CD4-positive, alpha-beta T cell treated with Interleukin-2 at 100 ng/mL for 4 hours (primary cell): ENCODE measurements around the gene CSRNP2.
"Not testable (repeated sequence)": the region's sequence is repeated elsewhere in the genome, so short reads cannot be mapped to it uniquely, and the experiment has no call there.

Source experiments
- DNase-seq: peaks from one replicate; pipeline ENCODE4 v3.0.0-alpha.2; 2020; ENCODE audit warnings: low spot score

The CSRNP2 gene, protein sequence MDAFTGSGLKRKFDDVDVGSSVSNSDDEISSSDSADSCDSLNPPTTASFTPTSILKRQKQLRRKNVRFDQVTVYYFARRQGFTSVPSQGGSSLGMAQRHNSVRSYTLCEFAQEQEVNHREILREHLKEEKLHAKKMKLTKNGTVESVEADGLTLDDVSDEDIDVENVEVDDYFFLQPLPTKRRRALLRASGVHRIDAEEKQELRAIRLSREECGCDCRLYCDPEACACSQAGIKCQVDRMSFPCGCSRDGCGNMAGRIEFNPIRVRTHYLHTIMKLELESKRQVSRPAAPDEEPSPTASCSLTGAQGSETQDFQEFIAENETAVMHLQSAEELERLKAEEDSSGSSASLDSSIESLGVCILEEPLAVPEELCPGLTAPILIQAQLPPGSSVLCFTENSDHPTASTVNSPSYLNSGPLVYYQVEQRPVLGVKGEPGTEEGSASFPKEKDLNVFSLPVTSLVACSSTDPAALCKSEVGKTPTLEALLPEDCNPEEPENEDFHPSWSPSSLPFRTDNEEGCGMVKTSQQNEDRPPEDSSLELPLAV

DNA sequence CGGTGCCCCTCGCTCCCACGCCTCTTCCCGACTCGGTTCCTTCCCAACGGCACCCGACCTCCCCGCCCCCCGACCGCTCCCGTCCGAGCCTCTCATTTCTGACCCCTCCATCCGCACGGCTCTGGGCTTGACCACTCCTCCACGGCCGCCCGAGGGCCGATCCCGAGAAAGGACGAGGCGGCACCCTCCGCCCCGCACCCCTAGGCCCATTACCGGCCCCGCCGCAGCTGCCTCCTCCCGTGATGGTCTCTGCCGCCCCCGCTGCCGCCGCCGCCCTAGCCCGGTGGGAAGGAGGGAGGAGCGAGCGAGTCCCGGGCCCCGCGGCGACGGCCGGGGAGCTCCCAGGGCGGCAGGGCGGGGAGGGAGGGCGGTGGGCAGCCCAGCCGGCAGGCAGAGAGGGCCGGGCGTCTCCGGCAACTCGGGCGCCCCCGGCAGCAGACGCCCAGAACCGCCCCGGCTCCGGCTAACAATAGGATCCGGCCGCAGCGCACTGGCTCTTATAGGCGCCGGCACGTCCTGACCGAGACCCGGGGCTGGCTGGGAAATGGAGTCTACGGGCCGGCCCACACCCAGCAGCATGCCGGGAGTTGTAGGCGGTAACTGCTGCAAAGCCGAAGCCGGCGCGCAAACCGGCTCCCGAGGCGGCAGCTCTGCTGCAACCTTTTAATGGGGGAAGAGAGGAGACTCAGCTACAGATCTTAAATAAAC, at the start of gene CSRNP2:
TSS of gene CSRNP2 (minus strand) at position 471 of the 708 bp plus-strand sequence. CDS start 7,035 bp downstream, outside the sequence.
- DNase-seq, result peak; percentile 96

DNA sequence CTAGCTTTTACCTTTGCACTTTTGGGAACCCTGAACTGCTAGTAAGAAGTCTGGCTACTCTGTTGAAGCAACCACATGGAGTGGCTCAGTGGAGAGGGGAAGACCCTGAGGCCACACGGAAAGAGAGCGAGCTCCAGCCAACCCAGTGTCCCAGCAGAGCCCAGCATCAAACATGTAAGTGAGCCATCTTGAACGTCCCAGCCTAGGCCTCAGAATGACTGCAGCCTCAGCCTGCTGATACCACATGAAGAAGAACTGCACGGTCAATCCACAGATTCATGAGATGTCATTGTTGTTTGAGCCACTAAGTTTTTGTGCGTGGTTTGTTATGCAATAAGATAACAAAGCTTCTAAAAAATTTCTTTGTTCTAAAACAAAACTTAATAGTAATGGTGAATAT, 49.3 kb upstream of the CSRNP2 start:
- DNase-seq, result no peak

DNA sequence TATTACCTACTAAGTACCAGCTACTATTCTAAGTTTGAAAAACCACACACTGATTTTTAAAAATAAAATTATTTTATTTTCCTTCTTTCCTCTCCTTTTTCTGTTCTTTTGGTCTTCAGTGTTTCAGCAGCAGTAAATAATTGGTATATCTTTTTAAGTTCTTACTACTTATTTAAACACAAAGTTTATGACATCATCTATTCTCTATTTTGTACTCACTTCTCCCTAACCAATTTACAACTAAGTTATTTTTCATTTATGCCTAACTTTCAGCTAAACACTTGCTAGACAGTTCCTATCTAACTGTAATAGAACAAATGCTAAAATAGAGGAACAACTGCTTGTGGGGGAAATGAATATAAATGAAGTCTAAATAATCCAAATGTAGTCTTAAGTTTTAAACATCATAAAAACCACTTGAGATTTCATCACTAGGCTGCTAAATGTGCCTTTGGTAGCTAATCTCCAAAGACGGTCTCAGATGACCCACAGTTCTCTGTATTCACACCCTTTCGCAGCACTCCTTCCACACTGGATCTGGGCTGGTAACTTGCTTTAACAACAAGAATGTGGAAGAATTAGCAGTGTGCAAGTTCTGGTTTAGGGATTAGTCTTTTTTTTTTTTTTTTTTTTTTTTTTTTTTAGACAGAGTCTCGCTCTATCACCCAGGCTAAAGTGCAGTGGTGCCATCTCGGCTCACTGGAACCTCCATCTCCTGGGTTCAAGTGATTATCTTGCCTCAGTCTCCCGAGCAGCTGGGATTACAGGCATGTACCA, 48.5 kb upstream of the CSRNP2 start:
- DNase-seq, result no peak

DNA sequence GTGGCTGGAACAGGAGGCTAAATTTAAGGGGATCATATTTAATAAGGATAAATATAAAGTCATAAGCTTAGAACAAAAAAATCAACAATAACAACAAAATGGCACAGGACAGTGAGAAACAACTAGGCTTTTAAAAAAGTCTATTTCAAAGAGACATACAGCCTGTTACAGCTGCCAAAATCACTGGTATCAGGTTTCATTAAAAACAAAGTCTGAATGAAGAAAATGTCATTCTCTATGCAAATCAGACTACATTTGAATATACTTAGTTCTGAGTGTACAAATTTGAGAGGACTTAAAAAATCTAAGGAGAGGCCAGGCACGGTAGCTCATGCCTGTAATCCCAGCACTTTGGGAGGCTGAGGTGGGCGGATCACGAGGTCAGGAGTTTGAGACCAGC, 45.5 kb upstream of the CSRNP2 start:
- DNase-seq, result no peak

DNA sequence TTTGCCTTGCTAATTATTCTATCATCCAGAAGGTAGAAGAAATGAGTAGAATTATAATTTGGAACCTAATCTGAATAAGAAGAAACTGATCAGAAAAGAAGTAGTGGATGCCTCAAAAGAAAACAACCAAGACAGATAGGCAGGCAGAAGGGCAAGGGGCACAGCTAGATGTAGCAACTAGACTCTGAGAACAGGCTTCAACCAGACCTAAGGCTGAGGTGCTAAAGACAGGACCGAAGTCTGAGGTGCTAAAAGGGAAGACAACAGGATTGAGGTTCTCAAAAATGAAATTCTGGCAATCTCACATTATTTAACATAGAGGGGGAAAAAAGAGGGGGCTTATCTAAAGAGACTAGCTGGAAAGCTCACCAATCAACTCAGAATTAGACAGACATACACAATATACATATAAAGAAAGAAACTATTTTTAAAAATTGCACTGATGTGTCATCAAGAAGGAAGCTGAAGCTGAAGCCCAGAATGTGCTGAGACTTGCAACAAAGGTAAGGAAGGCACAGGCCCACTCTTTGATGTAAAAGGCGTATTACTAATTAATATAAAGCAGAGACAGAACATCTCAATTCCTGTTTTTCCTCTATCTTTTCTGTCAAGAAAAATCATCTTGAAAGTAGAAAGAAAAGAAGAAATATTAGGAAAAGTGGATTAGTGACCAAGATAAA, 43.8 kb upstream of the CSRNP2 start:
- DNase-seq, result no peak

DNA sequence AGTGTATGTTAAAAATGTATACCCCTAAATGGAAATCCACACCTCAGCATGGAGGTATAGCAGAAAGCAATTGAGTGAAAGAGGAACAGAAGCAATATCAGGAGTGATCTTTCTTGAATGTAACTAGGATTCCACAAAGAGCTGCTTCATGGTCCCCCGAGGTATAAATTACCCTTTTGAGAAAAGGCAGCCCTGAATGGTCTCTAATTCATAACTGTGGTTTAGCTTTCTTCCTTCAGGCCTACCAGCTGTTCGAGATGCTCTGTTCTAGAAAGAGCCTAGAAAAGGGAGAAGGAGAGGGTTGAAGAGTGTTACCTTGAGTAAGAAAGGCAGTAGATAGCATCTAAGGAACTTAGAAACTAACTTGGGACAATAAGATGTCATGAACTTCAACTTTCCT, 42.9 kb upstream of the CSRNP2 start:
- DNase-seq, result no peak

DNA sequence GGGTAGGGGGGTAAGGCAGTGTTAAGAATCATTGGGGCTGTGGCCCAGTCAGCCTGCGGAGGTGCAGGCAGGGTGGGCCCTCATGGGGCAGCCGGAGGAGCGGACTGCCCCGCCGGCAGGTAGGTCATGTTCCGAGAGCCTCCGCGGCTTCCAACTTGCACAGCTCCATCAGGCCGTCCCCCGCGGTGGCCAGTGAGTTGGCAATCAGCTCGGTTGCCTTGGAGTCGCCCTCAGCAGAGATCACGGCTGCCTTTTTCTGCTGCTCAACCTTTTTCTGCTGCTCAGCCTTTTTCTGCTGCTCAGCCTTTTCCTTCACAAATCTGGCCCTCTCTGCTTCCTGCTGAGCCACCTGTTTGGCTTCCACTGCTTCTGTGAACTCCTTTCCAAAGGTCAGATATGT, 41.1 kb upstream of the CSRNP2 start:
- DNase-seq, result no peak

DNA sequence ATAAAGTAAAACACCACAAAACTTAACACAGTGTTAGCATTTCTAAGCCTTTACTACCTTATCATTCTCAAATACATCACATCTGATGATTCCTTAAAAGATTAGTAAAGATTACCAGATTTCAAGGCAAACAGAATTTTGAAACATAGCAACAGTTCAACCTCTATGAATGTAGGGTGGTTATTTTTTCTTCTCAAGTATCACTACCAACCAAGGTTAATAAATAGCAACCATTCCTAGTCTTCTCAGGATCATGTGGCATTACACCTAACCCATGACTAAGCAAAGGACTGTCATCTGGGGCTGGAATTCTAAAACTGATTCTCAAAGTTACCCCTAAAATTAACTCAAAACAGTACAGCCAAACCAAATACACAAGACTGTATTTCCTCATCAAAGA, 39.4 kb upstream of the CSRNP2 start:
- DNase-seq, result no peak

DNA sequence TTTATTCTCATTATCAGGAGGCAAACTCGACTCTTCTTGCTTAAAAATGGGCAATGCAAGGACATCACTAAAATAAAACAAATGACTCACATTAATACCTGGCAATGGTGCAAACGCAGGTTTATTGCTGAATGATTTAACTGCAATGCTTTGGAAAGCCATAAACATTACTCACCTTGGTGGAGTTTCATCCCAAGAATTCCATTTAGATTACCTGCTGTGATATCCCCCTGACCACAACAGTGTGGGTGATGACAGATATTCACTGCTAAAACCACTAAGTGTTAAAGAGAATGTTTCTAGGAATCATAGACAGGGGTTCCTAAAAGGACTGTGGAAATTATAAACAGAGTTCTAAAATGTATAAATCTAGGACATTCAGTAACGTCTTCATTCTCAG, 35.3 kb upstream of the CSRNP2 start:
- DNase-seq, result no peak

DNA sequence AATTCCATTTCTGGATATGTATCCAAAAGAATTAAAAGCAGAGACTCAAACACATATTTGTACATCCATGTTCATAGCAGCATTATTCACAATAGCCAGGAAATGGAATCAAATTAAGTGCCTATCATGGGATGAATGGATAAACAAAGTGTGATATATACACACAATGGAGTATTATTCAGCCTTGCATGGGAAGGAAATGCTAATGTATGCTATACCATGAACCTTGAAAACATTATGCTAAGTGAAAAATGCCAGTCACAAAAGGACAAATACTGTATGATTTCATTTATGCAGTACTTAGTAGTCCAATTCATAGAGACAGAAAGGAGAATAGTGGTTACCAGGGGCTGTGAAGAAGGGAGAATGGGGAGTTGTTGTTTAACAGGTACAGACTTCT, 32.1 kb upstream of the CSRNP2 start:
- DNase-seq, result no peak

DNA sequence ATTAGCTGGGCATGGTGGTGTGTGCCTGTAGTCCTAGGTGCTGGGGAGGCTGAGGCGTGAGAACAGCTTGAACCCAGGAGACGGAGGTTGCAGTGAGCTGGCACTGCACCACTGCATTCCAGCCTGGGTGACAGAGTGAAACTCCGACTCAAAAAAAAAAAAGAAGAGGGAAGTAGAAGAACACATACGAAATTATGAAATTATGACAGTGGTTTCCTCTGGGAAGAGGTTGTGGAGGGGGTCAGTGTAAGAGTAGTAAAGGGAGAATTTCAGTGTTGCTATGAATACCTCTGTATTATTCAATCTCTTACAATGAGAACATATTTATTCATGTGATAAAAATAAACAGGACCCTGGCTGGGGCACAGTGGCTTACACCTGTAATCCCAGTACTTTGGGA, 24.7 kb upstream of the CSRNP2 start:
- DNase-seq, result no peak

DNA sequence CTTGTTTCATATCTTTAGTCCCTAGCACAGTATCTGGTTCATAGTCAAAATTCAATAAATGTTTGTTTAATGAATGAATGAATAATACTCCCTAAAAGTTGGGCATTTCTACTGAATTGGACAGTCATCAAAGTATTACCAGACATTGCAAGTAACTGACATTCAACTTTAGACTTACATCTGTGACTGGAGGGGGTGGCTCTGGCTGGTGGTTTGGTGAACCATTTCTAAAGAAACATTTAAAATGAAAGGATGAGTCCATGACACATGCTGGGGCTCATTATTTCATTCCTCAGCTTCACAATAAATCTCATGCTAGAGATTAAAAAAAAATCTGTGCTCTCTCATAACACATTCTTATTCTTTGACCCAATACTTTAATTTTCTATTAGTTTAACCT, 20.6 kb upstream of the CSRNP2 start:
- DNase-seq, result no peak

DNA sequence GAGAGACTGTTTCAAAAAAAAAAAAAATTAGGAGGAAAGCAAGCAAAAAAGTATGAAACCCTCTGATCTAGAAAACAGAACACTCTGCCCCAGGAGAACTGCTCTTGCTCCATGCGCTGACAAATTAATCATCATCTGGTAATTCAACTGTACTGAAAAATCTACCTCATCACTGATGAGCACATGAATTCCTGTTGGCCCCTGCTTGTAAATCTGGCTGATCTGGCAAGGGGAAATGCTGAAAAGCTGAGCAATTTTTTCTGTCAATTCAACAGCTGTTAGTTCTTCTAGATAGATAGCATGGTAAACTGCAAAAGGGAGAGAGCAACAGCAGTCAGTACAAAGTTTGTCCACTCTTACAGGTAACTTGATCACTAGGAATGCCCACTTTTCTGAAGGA, 15.2 kb upstream of the CSRNP2 start:
- DNase-seq, result no peak

DNA sequence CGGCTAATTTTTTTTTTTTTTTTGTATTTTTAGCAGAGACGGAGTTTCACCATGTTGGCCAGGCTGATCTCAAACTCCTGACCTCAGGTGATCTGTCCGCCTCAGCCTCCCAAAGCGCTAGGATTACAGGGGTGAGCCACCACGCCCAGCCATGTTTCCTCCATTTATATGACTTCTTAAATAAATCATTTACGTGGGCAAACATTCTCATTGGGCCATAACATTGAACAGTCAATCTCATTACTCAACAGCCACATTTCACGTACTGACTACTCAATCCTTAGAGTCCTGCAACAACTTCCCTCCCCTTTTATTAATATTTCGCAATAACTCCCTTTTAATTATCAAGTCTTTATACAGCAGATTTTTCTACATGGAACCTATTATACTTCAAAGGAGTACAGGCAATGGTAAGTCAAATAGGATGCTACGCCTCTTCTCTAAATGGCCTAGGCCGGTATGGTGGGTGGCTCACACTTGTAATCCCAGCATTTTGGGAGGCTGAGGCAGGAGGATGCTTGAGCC, 7.4 kb upstream of the CSRNP2 start:
- DNase-seq, result no peak

DNA sequence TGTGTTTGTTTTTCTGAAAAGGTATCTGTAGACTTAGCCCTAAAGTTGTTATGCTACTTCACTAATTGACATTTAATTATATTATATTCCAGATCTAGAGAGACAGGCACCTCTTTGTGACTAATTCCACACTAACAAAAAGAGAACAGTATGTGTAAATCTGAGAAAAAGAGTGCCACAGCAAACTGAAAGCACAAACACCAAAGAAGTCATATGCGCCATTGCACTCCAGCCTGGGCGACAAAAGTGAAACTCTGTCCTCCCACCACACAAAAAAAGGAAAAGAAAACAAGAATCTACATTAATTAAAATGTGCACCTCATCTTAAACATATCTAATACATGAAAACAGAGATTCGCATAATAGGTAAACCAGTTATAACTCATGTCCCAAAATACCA, 4.4 kb upstream of the CSRNP2 start:
- no peak for DNase-seq

DNA sequence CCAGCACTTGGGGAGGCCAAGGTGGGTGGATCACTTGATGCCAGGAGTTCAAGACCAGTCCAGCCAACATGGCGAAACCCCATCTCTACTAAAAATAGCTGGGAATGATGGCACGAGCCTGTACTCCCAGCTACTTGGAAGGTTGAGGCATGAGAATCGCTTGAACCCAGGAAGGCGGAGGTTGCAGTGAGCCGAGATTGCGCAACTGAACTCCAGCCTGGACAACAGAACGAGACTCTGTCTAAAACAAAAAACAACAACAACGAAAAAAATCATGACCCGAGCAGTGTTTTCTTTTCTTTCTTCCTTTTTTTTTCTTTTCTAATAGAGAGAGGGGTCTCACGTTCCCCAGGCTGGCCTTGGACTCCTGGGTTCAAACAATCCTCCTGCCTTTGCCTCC, 3.5 kb upstream of the CSRNP2 start:
- no peak for DNase-seq

DNA sequence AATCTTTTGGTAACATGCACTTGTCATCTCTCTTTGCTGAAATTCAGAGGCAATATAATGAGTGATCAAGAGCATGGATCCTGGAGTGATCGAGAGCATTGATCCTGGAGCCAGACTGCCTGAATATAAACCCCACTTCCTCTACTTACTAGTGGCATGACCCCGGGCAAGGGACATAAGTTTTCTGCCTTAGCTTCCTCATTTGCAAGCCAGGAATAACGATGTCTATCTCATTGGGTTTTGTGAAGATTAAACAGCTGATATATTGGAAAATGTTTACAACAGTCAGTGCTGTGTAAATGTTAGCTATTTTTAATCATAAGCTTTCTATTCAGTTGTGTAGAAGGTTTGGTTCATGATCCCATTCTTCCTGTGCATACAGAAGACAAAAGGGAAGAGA, 2.4 kb upstream of the CSRNP2 start:
- no peak for DNase-seq

DNA sequence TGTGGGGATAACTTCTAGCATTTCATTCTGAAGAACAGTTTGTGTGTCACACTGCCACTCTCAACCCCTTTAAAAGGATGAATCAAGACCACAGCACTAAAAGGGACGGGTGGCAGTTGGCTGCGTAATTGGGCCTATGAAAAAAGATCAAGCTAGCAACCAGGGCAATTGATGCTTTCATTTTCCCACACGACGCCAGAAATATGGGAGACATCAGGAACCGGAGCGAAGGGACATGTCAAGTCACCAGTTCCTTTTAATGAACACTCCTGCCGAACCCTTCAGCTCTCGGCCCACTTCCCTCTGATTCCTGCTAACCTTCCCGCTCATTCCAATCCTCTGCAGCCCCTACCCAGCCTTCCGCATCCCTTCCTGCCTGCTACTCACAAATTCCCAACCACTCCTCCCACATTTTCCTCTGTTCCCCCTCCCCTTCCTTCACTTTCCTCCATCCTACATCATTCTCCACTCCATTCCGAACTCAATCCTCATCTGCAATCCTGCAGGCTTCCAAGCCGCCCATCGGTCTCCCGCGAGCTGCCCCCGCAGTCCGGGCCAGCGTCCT, 753 bp downstream of the CSRNP2 start:
- DNase-seq, result peak; percentile 30

DNA sequence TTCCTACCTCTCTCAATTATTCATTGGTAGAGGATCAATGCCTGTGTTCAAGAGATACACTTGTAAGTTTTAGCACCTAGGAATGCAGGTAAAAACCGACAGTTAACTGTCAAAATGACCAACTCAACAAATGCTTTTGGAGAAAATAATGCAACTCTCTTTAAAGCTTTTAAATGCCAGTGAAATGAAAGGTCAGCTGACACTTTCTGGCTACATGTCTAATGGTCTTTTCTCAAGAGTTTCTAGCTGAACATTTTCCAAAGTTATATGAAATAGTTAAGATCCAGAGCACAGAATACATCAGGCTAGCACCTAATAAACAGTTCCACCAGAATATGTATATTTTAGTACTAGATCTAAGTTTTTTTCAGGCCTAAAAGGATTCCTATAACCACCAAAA, 2.0 kb downstream of the CSRNP2 start:
- DNase-seq, result no peak

DNA sequence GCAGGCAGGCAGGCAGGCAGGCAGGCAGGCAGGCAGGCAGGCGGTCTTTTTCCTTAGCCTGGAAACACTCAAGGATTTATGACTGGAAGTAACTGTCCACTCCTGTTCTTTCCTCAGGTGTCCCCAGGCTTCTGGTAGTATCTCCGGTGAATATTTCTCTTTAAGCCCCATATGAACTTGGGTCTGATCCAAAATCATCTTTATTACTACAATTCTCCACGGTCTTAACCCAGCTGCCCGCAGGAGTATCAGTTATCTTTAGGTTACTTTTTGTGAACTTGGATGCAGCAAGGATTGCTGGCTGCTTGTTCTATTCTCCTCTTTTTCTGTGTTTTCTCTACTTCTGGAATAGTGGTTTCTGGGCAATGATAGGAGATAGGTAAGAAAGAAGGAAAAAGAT, 3.3 kb downstream of the CSRNP2 start:
- DNase-seq, result no peak

DNA sequence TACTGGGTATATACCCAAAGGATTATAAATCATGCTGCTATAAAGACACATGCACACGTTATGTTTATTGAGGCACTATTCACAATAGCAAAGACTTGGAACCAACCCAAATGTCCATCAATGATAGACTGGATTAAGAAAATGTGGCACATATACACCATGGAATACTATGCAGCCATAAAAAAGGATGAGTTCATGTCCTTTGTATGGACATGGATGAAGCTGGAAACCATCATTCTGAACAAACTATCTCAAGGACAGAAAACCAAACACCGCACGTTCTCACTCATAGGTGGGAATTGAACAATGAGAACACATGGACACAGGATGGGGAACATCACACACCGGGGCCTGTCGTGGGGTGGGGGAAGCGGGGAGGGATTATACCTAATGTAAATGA, 4.5 kb downstream of the CSRNP2 start:
- not testable (repeated sequence) for DNase-seq
